ENCODE results near the gene GNAI2.

GNAI2 gene

DNA sequence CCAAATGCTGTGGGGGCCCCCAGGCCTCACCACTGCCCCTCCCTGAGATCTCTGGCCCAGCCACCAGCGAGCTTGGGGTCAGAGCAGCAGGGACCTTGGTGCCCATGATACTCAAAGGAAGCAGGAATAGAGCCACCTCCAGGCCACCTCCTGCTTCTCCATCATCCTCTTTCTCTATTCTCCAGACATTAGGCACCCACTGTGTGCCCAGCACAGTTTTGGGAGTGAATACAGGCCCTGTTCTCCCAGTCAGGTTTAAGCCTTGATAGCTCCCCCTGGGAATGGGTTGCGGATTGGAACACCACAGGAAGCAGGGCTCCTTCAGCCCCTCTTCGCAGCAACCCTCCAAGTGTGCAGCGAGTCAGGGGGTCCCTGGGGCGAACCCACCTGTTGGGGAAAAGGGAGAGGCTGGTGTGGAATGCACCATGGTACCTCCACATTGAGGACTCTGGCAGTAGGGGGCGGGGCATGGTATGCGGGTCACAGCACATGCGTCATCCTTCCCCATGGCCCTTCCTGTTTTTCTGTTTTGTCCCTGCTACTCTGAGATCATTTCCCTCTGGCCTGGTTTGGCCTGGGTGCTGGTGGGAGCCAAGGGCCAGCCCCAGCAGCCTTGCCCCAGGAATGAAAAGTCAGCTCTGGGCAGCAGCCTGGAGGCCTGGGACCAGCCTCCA lies 18.7 kb downstream of the GNAI2 start:
- ChIA-PET POLR2A (ENCODE audit: low non-redundant PET) (no interaction called here), CTCF (interaction anchor here (1.9 kb wide), 1 partner anchor 8 kb away, joined by 6 read pairs; no protein-coding TSS in a partner anchor)
- TF ChIP-seq, protein P1, sequence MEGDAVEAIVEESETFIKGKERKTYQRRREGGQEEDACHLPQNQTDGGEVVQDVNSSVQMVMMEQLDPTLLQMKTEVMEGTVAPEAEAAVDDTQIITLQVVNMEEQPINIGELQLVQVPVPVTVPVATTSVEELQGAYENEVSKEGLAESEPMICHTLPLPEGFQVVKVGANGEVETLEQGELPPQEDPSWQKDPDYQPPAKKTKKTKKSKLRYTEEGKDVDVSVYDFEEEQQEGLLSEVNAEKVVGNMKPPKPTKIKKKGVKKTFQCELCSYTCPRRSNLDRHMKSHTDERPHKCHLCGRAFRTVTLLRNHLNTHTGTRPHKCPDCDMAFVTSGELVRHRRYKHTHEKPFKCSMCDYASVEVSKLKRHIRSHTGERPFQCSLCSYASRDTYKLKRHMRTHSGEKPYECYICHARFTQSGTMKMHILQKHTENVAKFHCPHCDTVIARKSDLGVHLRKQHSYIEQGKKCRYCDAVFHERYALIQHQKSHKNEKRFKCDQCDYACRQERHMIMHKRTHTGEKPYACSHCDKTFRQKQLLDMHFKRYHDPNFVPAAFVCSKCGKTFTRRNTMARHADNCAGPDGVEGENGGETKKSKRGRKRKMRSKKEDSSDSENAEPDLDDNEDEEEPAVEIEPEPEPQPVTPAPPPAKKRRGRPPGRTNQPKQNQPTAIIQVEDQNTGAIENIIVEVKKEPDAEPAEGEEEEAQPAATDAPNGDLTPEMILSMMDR (conservative IDR thresholded peaks at IDR 0.05; ENCODE audit: low read depth) = no peak
- peak overlapping the region; percentile 100 for H3K27ac ChIP-seq
- peak; percentile 59 for DNase-seq (ENCODE audit: low spot score)

DNA sequence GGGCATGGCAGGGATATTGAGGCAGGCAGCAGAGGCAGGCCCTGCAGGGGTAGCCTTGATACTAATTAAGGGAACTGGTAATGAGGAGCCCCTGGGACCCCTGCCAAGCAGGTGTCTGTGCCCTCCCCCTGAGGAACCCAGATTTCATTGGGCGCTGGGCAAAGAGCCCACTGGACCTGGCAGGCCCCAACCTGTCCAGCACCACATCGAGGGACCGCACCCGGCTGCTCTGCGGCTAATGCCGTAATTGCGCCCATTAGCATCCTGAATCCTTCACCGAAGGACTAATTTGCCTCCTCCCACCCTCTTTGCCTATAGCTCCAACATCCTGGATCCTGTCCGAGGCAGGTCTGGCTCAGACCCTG lies 19.2 kb downstream of the GNAI2 start:
- ChIA-PET CTCF (interaction anchor here (0.5 to 1.9 kb wide), 3 partner anchors 9 to 81 kb away, joined by 4 to 6 read pairs (median 4); no protein-coding TSS in a partner anchor), POLR2A (ENCODE audit: low non-redundant PET) (no interaction called here)
- peak overlapping the region; percentile 100 for H3K27ac ChIP-seq
- TF ChIP-seq, protein P1 (conservative IDR thresholded peaks at IDR 0.05; ENCODE audit: low read depth) = no peak
- DNase-seq (ENCODE audit: low spot score) = no peak

DNA sequence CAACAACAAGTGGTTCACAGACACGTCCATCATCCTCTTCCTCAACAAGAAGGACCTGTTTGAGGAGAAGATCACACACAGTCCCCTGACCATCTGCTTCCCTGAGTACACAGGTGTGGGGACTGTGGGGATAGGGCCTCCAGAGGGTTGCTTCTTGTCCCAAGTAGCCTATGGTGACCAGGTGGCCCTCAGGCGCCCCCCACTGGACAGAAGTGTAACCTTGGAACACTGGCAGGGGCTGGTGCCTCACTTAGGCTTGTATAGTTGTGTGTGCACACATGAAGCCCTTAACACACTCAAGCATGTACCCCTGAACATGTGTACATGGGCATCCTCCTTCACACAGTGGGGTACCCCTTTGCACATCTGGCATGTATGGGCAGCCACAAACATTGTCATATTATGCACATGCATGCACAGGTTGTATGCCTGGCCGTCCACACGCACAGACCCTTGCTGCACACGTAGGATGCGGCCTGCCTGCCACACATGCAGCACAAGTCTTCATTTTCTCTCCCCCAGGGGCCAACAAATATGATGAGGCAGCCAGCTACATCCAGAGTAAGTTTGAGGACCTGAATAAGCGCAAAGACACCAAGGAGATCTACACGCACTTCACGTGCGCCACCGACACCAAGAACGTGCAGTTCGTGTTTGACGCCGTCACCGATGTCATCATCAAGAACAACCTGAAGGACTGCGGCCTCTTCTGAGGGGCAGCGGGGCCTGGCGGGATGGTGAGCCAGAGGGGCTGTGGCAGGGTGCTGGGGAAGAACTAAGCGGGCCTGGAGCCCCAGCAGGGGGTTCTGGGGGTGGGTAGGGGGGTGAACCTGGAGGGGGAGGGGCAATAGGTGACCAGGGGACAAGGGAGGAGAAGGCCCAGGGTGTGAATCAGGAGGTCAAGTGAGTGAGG lies 21.2 kb downstream of the GNAI2 start:
- peak overlapping the region; percentile 100 for H3K27ac ChIP-seq
- ChIA-PET CTCF (interaction anchor here (0.7 to 1.9 kb wide), 2 partner anchors 9 to 11 kb away, joined by 3 to 6 read pairs; no protein-coding TSS in a partner anchor), POLR2A (ENCODE audit: low non-redundant PET) (no interaction called here)
- DNase-seq (ENCODE audit: low spot score) = no peak
- TF ChIP-seq, protein P1 (conservative IDR thresholded peaks at IDR 0.05; ENCODE audit: low read depth) = peak; percentile 53

DNA sequence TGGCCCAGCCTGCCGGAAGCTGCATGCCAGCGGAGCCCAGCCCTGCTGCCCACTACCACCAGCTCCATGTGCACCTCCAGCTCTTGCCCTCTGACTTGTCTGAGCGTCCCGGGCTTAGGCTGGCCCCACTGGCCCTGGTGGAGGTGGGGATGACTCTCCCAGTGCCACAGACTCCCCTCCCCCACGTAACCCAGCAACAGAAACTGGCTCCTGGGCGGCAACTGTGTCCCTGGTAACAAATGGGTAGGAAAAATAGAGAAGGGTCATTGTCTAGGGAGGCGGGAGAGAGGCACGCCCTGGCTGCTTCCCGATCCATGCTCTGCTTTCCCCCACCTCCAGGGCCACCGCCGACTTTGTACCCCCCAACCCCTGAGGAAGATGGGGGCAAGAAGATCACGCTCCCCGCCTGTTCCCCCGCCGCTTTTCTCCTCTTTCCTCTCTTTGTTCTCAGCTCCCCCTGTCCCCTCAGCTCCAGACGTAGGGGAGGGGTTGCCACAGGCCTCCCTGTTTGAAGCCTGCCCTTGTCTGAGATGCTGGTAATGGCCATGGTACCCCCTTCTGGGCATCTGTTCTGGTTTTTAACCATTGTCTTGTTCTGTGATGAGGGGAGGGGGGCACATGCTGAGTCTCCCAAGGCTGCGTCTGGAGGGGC lies 22.2 kb downstream of the GNAI2 start:
- no peak for DNase-seq (ENCODE audit: low spot score)
- H3K27ac ChIP-seq = peak overlapping the region; percentile 100
- ChIA-PET POLR2A (ENCODE audit: low non-redundant PET) (interaction anchor here (0.6 kb wide), 1 partner anchor 33 kb away, joined by 5 read pairs; no protein-coding TSS in a partner anchor), CTCF (no interaction called here)
- TF ChIP-seq, protein P1 (conservative IDR thresholded peaks at IDR 0.05; ENCODE audit: low read depth) = no peak

DNA sequence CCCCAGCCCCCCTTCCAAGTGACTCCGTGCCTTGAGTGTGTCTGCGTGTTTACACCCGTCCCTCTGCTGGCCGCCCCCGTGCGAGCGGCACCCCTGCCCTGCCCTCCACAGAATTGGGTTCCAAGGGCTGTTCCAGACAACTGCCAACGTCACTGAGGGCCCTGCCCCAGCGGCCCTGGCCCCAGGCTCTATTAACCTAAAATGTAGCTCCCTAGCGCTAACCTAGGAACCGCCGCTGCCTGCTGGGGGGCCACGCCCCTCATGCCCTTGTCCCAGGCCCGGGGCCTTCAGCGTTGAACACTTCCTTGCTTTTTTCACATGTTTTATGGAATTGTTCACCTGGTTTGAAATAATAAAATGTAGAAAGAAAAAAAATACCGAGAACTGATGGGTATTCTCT lies 23.0 kb downstream of the GNAI2 start:
- ChIA-PET CTCF (interaction anchor here (0.9 kb wide), 1 partner anchor 30 kb away, joined by 3 read pairs; no protein-coding TSS in a partner anchor), POLR2A (ENCODE audit: low non-redundant PET) (interaction anchor here (0.6 kb wide), 1 partner anchor 33 kb away, joined by 5 read pairs; no protein-coding TSS in a partner anchor)
- H3K27ac ChIP-seq = peak overlapping the region; percentile 100
- DNase-seq (ENCODE audit: low spot score) = no peak
- TF ChIP-seq, protein P1 (conservative IDR thresholded peaks at IDR 0.05; ENCODE audit: low read depth) = no peak

Data from RWPE1 (cell line).